Liver (tissue), 9 donors: Measurements from ENCODE around the gene BHLHA15. TPM values are rescaled to one million over a fixed set of nuclear protein-coding genes. Genes with fewer than 3 reads are reported as not detected.

Experiments used
- DNase-seq: peaks from one replicate; pipeline ENCODE4 v3.0.0-alpha.2; 2017; ENCODE audit warnings: low spot score
- H3K27ac ChIP-seq, 2 donors: one replicate each; pipeline ENCODE4 v1.7.0; 2013; ENCODE audit warnings: inconsistent platforms in 2 of 2, low read length in 2 of 2, control low read depth in 1 of 2, low read depth in 1 of 2, mild to moderate bottlenecking in 1 of 2
- H3K27me3 ChIP-seq, 4 donors: one replicate each; pipeline versions ENCODE4 v1.6.1 to v1.7.0; 2013; ENCODE audit warnings: low read length in 3 of 4, inconsistent platforms in 1 of 4, mild to moderate bottlenecking in 1 of 4, moderate library complexity in 1 of 4; ENCODE audit not compliant: control insufficient read depth in 4 of 4, insufficient read depth in 4 of 4
- H3K36me3 ChIP-seq, 4 donors: one replicate each; pipeline versions ENCODE4 v1.6.1 to v1.7.0; 2013; ENCODE audit warnings: low read length in 3 of 4, mild to moderate bottlenecking in 3 of 4, low read depth in 1 of 4, moderate library complexity in 1 of 4; ENCODE audit not compliant: control insufficient read depth in 4 of 4, insufficient read depth in 3 of 4
- H3K4me1 ChIP-seq, 4 donors: one replicate each; pipeline versions ENCODE4 v1.6.1 to v1.7.0; 2013; ENCODE audit warnings: low read length in 3 of 4, mild to moderate bottlenecking in 3 of 4, moderate library complexity in 1 of 4; ENCODE audit not compliant: control insufficient read depth in 4 of 4, insufficient read depth in 4 of 4
- H3K4me3 ChIP-seq, 3 donors: one replicate each; pipeline versions ENCODE4 v1.6.1 to v1.7.0; 2013; ENCODE audit warnings: low read length in 3 of 3, control low read depth in 1 of 3, low read depth in 1 of 3, mild to moderate bottlenecking in 1 of 3
- H3K9ac ChIP-seq, 2 donors: one replicate each; pipeline ENCODE4 v1.7.0; 2013; ENCODE audit warnings: low read length in 2 of 2, mild to moderate bottlenecking in 2 of 2, moderate library complexity in 2 of 2, control low read depth in 1 of 2, low read depth in 1 of 2
- H3K9me3 ChIP-seq, 4 donors: one replicate each; pipeline versions ENCODE4 v1.6.1 to v1.7.0; 2013; ENCODE audit warnings: low read length in 3 of 4; ENCODE audit not compliant: control insufficient read depth in 4 of 4
- ATF3 ChIP-seq: IDR thresholded peaks from 2 replicates; pipeline ENCODE4 v1.6.1; 2016; ENCODE audit warnings: antibody characterized with exemption
- CTCF ChIP-seq: fragments of 150-350 bp; IDR thresholded peaks from 2 replicates; pipeline ENCODE4 v1.5.1; 2017; ENCODE audit warnings: improper control_type of control experiment, low read depth, low read length; ENCODE audit not compliant: missing input control
- FOXA1 ChIP-seq: IDR thresholded peaks from 2 replicates; pipeline ENCODE4 v1.6.1; 2016; ENCODE audit warnings: antibody characterized with exemption
- FOXA2 ChIP-seq: IDR thresholded peaks from 2 replicates; pipeline ENCODE4 v1.6.1; 2016; ENCODE audit warnings: antibody characterized with exemption
- HNF4A ChIP-seq, 2 donors: conservative IDR thresholded peaks; 2 replicates each; pipeline ENCODE4 v1.6.1; 2016; ENCODE audit warnings: antibody characterized with exemption in 2 of 2, mild to moderate bottlenecking in 2 of 2
- JUND ChIP-seq, 2 donors: IDR thresholded peaks; 2 replicates each; pipeline ENCODE4 v1.6.1; 2016; ENCODE audit warnings: antibody characterized with exemption in 2 of 2
- MAX ChIP-seq: IDR thresholded peaks from 2 replicates; pipeline ENCODE4 v1.6.1; 2016; ENCODE audit warnings: antibody characterized with exemption
- RXRA ChIP-seq, 2 donors: IDR thresholded peaks; 2 replicates each; pipeline ENCODE4 v1.6.1; 2017 to 2018; ENCODE audit warnings: antibody characterized with exemption in 2 of 2, mild to moderate bottlenecking in 1 of 2
- TAF1 ChIP-seq: conservative IDR thresholded peaks from 2 replicates; pipeline ENCODE4 v1.6.1; 2016; ENCODE audit warnings: antibody characterized with exemption, mild to moderate bottlenecking
- ZBTB33 ChIP-seq: IDR thresholded peaks from 2 replicates; pipeline ENCODE4 v1.6.1; 2016; ENCODE audit warnings: antibody characterized with exemption
- WGBS: extraction: QIAGEN DNeasy Blood & Tissue Kit; methylation state at CpG from one replicate; pipeline ENCODE4 v1.1.7; 2013; 5-methylcytosine and 5-hydroxymethylcytosine counted together
- polyA plus RNA-seq, 2 donors: library from polyadenylated mRNA; stranded (reverse) in 1 of 2; unstranded in 1 of 2; fragments of 200-250 nt in 1 of 2; fragments of >200 nt in 1 of 2; fragmentation: Nextera tagmentation in 1 of 2; extraction: Ambion mirVana in 1 of 2; gene quantifications; one replicate each; pipeline versions ENCODE4 v1.2.1 to v1.2.3, GENCODE V29; 2013 to 2015
- total RNA-seq, 2 donors: library from RNA; depleted of rRNA; stranded (reverse); fragments of >200 nt; gene quantifications; one replicate each; pipeline ENCODE4 v1.2.3, GENCODE V29; 2014
- donor health status: healthy.
- donor health status: healthy.
- donor health status: healthy.
- donor health status: healthy.
- donor health status: healthy.

Gene BHLHA15
- total and polyA plus RNA-seq, 4 donors: 1.0 to 28.9 (median 7.6) TPM

GRCh38 chr7:98213888-98214810 is 2.9 kb downstream of the BHLHA15 start:
- no peak for DNase-seq
- TF ChIP-seq FOXA1: no peak
- TF ChIP-seq RXRA (IDR thresholded peaks at IDR 0.05): no peak
- no peak for TF ChIP-seq MAX
- TF ChIP-seq FOXA2: no peak
- TF ChIP-seq JUND (IDR thresholded peaks at IDR 0.05): no peak
- TF ChIP-seq ZBTB33: no peak
- TF ChIP-seq HNF4A (conservative IDR thresholded peaks at IDR 0.05): no peak
- no peak for TF ChIP-seq CTCF
- no peak for TF ChIP-seq ATF3
- H3K27ac ChIP-seq: no peak overlapping the region
- peaks cover 0 to 7% (median 0%) of the 10 kb centered on the region in 4 donors for H3K4me1 ChIP-seq
- H3K9ac ChIP-seq: no peak overlapping the region
- no peaks in the 10 kb centered on the region for H3K27me3 ChIP-seq
- H3K4me3 ChIP-seq: no peak overlapping the region
- no peaks in the 10 kb centered on the region for H3K9me3 ChIP-seq
- peaks cover 0 to 4% (median 0%) of the 10 kb centered on the region in 4 donors for H3K36me3 ChIP-seq
- 88% methylated on average over 25 of the region's 25 CpGs for WGBS

- peaks cover 0 to 4% (median 0%) of the 10 kb centered on the region in 4 donors for H3K36me3 ChIP-seq
- H3K27ac ChIP-seq: no peak overlapping the region
- peaks cover 0 to 7% (median 0%) of the 10 kb centered on the region in 4 donors for H3K4me1 ChIP-seq
- no peak overlapping the region for H3K4me3 ChIP-seq
- TF ChIP-seq TAF1: no peak
- no peak for TF ChIP-seq HNF4A (conservative IDR thresholded peaks at IDR 0.05)
- H3K9ac ChIP-seq: no peak overlapping the region
- no peak for DNase-seq
- 96% methylated on average over 27 of the region's 27 CpGs for WGBS
- H3K9me3 ChIP-seq: no peaks in the 10 kb centered on the region
- H3K27me3 ChIP-seq: no peaks in the 10 kb centered on the region
These were observed 3.6 kb downstream of the BHLHA15 start for GRCh38 chr7:98214811-98215321.
